CD14-positive monocyte (primary cell): Measurements from ENCODE around the gene KLHL42. TPM values are rescaled to one million over a fixed set of nuclear protein-coding genes. Genes with fewer than 3 reads are reported as not detected.

Experiments used
- DNase-seq, 3 donors: peaks; one replicate each; pipeline ENCODE4 v3.0.0-alpha.2; 2011 to 2022
- H2AFZ ChIP-seq: 2 replicates; pipeline ENCODE4 v1.6.0; 2012; ENCODE audit warnings: mild to moderate bottlenecking, low read depth, low read length, inconsistent platforms; ENCODE audit not compliant: insufficient read depth, poor library complexity, severe bottlenecking
- H3K27ac ChIP-seq, 2 donors: 1 replicate in 1 of 2; 2 replicates in 1 of 2; pipeline ENCODE4 v1.5.1; 2012 to 2013; ENCODE audit warnings: low read length in 2 of 2, control low read depth in 1 of 2, inconsistent platforms in 1 of 2, low read depth in 1 of 2, mild to moderate bottlenecking in 1 of 2
- H3K27me3 ChIP-seq, 2 donors: one replicate each; pipeline versions ENCODE4 v1.6.0 to v1.6.1; 2011 to 2013; ENCODE audit warnings: low read length in 2 of 2; ENCODE audit not compliant: control insufficient read depth in 2 of 2, insufficient read depth in 2 of 2
- H3K36me3 ChIP-seq, 2 donors: replicated peaks in 1 of 2; 1 replicate in 1 of 2; 2 replicates in 1 of 2; pipeline versions ENCODE4 v1.5.1 to v1.6.1; 2012 to 2013; ENCODE audit warnings: low read length in 2 of 2, control low read depth in 1 of 2, inconsistent platforms in 1 of 2, mild to moderate bottlenecking in 1 of 2; ENCODE audit not compliant: insufficient read depth in 2 of 2, control insufficient read depth in 1 of 2
- H3K4me1 ChIP-seq, 2 donors: 1 replicate in 1 of 2; 2 replicates in 1 of 2; pipeline versions ENCODE4 v1.5.1 to v1.6.1; 2012 to 2013; ENCODE audit warnings: low read length in 2 of 2, control low read depth in 1 of 2, inconsistent platforms in 1 of 2, mild to moderate bottlenecking in 1 of 2, moderate library complexity in 1 of 2; ENCODE audit not compliant: insufficient read depth in 2 of 2, control insufficient read depth in 1 of 2
- H3K4me2 ChIP-seq: replicated peaks from 2 replicates; pipeline ENCODE3; 2012; ENCODE audit warnings: low read length, moderate library complexity, mild to moderate bottlenecking; ENCODE audit not compliant: poor library complexity, severe bottlenecking; ENCODE audit errors: extremely low read depth
- H3K4me3 ChIP-seq, 3 experiments: fragments of 200-600 bp in 1 of 3; sonication (generic) in 1 of 3; replicated peaks in 1 of 3; 1 replicate in 2 of 3; 2 replicates in 1 of 3; pipeline ENCODE4 v1.5.1; 2011 to 2013; ENCODE audit warnings: low read length in 3 of 3, mild to moderate bottlenecking in 3 of 3, control low read depth in 2 of 3, low read depth in 2 of 3, inconsistent platforms in 1 of 3, moderate library complexity in 1 of 3
- H3K79me2 ChIP-seq: 2 replicates; pipeline ENCODE4 v1.6.0; 2012; ENCODE audit warnings: mild to moderate bottlenecking, control low read depth, inconsistent platforms, low read length, moderate library complexity; ENCODE audit not compliant: insufficient read depth
- H3K9ac ChIP-seq: 2 replicates; pipeline ENCODE4 v1.6.0; 2017; ENCODE audit warnings: low read length, mild to moderate bottlenecking; ENCODE audit not compliant: insufficient read depth, poor library complexity, severe bottlenecking
- H3K9me3 ChIP-seq, 2 donors: replicated peaks in 1 of 2; 1 replicate in 1 of 2; 2 replicates in 1 of 2; pipeline versions ENCODE4 v1.5.1 to v1.6.1; 2012 to 2013; ENCODE audit warnings: low read length in 2 of 2, control low read depth in 1 of 2; ENCODE audit not compliant: control insufficient read depth in 1 of 2, insufficient read depth in 1 of 2
- H4K20me1 ChIP-seq: 2 replicates; pipeline ENCODE4 v1.6.0; 2012; ENCODE audit warnings: mild to moderate bottlenecking, low read length, control low read depth, moderate library complexity; ENCODE audit not compliant: insufficient read depth
- H3K27ac Mint-ChIP-seq, 7 donors: one replicate each; pipeline ENCODE4 v1.8.0; 2020; ENCODE audit warnings: mild to moderate bottlenecking in 7 of 7, mixed read lengths in 7 of 7, moderate library complexity in 6 of 7, inconsistent platforms in 2 of 7
- H3K27me3 Mint-ChIP-seq, 3 donors: one replicate each; pipeline ENCODE4 v1.8.0; 2021 to 2022; ENCODE audit warnings: low read depth in 3 of 3, mild to moderate bottlenecking in 3 of 3, mixed read lengths in 3 of 3, moderate library complexity in 3 of 3, inconsistent platforms in 1 of 3
- H3K36me3 Mint-ChIP-seq, 2 donors: one replicate each; pipeline ENCODE4 v1.8.0; 2020; ENCODE audit warnings: mixed read lengths in 2 of 2, inconsistent platforms in 1 of 2, mild to moderate bottlenecking in 1 of 2
- H3K4me1 Mint-ChIP-seq: one replicate; pipeline ENCODE4 v1.8.0; 2020; ENCODE audit warnings: mild to moderate bottlenecking, mixed read lengths
- H3K4me3 Mint-ChIP-seq, 2 donors: one replicate each; pipeline ENCODE4 v1.8.0; 2020; ENCODE audit warnings: mild to moderate bottlenecking in 2 of 2, mixed read lengths in 2 of 2, moderate library complexity in 1 of 2
- H3K9me3 Mint-ChIP-seq, 7 donors: one replicate each; pipeline ENCODE4 v1.8.0; 2020 to 2022; ENCODE audit warnings: mixed read lengths in 7 of 7, mild to moderate bottlenecking in 6 of 7, moderate library complexity in 6 of 7, inconsistent platforms in 2 of 7
- CTCF ChIP-seq: fragments of 200-600 bp; IDR thresholded peaks from one replicate; pipeline ENCODE4 v1.8.0; 2022; ENCODE audit warnings: antibody characterized with exemption, mild to moderate bottlenecking
- WGBS: methylation state at CpG from one replicate; pipeline ENCODE4 v1.1.5; 2013; ENCODE audit warnings: missing lambda C conversion rate; ENCODE audit not compliant: insufficient coverage; 5-methylcytosine and 5-hydroxymethylcytosine counted together
- intact Hi-C, 2 donors: fragments of 100-400 bp; cut with micrococcal nuclease; formaldehyde crosslinking; loops; one replicate each; pipeline versions ENCODE4 v1.15.0 to v1.15.1; 2023
- polyA plus RNA-seq, 3 donors: library from polyadenylated mRNA; depleted of rRNA in 1 of 3; unstranded in 2 of 3; stranded (reverse) in 1 of 3; fragments of 300-500 nt in 2 of 3; fragments of >200 nt in 1 of 3; fragmentation: Illumina TruSeq in 2 of 3; gene quantifications; 1 replicate in 2 of 3; 2 replicates in 1 of 3; pipeline ENCODE4 v1.2.3, GENCODE V29; 2012 to 2021

The KLHL42 gene
- polyA plus RNA-seq, 3 donors: 4.1 to 9.9 (median 7.5) TPM

DNA sequence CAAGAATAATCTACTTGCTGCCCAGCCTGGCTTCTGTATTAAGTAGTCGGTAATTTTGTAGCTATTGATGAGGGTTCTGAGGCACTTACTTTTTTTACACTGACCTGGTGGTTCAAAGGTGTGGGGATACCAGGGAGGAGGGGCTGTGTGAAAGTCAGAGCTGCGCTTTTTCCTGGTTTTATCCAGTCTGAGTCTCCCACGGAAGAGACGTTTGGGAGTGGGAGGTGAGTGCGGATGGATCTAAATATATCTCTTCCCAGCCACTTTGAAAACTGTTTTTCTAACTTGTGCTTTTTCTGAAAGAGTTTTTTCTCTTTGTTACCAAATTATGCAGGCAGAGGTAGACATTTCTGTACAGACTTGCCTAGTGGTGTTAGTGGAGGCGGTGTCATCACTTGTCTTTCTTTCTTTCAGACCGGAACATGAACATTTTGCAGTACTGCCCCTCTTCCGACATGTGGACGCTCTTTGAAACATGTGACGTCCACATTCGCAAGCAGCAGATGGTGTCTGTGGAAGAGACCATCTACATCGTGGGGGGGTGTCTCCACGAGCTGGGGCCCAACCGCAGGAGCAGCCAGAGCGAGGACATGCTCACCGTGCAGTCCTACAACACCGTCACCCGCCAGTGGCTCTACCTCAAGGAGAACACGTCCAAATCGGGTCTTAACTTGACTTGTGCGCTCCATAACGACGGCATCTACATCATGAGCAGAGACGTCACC, 17.4 kb downstream of the KLHL42 start:
- no peak overlapping the region for H3K9ac ChIP-seq
- no peaks in the 10 kb centered on the region for H4K20me1 ChIP-seq
- H3K27ac ChIP-seq: no peak overlapping the region
- Mint-ChIP-seq H3K4me1 (no peaks in the 10 kb centered on the region), H3K36me3 (peaks cover 60 to 72% of the 10 kb centered on the region in 2 donors), H3K27ac (peak overlapping the region in 1 of 7 donors; percentile 4), H3K9me3 (no peaks in the 10 kb centered on the region), H3K27me3 (no peaks in the 10 kb centered on the region), H3K4me3 (no peak overlapping the region)
- no peak overlapping the region for H3K4me3 ChIP-seq
- intact Hi-C loops: no loop called here
- no peak for DNase-seq
- H3K9me3 ChIP-seq: no peaks in the 10 kb centered on the region
- H3K27me3 ChIP-seq: no peaks in the 10 kb centered on the region
- no peak for TF ChIP-seq CTCF
- WGBS: over 99% methylated on average over 18 of the region's 24 CpGs
- no peak overlapping the region for H3K4me2 ChIP-seq
- H3K4me1 ChIP-seq: no peaks in the 10 kb centered on the region
- no peaks in the 10 kb centered on the region for H3K79me2 ChIP-seq
- H2AFZ ChIP-seq: no peak overlapping the region
- peaks cover 43 to 84% of the 10 kb centered on the region in 2 donors for H3K36me3 ChIP-seq

DNA sequence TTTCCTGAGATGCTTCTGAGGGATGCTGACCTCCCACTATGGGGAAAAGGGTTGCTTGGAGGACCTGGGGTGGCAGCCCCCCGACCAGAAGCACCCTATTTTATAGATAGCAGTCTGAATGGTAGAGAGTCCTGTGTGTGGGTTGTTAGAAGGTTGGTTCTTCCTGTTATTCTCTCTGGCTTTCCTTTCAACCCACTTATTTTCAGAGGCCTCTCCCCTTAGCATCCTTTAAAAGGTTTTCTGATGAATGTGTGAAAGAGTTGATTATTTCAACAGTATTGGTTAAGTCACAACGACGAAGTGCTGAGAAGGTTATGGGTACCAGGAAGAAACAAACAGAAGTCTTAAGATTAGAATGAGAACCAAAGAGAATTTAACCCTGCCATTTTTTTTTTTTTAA, 20.8 kb downstream of the KLHL42 start:
- no peak for DNase-seq
- Mint-ChIP-seq H3K27ac (no peak overlapping the region), H3K9me3 (peaks cover 0 to 3% (median 0%) of the 10 kb centered on the region in 7 donors), H3K4me3 (no peak overlapping the region), H3K27me3 (no peaks in the 10 kb centered on the region), H3K4me1 (peaks cover 5% of the 10 kb centered on the region), H3K36me3 (peaks cover 33 to 40% of the 10 kb centered on the region in 2 donors)
- intact Hi-C loops: no loop called here
- H4K20me1 ChIP-seq: no peaks in the 10 kb centered on the region
- TF ChIP-seq CTCF: no peak
- no peaks in the 10 kb centered on the region for H3K27me3 ChIP-seq
- no peak overlapping the region for H3K9ac ChIP-seq
- no peaks in the 10 kb centered on the region for H3K79me2 ChIP-seq
- no peak overlapping the region for H3K4me2 ChIP-seq
- peaks cover 4% of the 10 kb centered on the region in 2 donors for H3K4me1 ChIP-seq
- no peak overlapping the region for H3K27ac ChIP-seq
- no peak overlapping the region for H2AFZ ChIP-seq
- H3K36me3 ChIP-seq: peaks cover 22 to 50% of the 10 kb centered on the region in 2 donors
- H3K9me3 ChIP-seq: no peaks in the 10 kb centered on the region
- no peak overlapping the region for H3K4me3 ChIP-seq
- WGBS: no CpG with 5 or more reads among the region's 3 CpGs
